PC-3 (cell line): ENCODE results near the gene ARHGAP6. TPM values are rescaled to one million over a fixed set of nuclear protein-coding genes. Genes with fewer than 3 reads are reported as not detected.

Experiments used
- ATAC-seq: fragments of 200-7000 bp; cut with Tn5 transposase; 2 replicates; pipeline ENCODE4 v1.9.1; 2020; ENCODE audit warnings: mild to moderate bottlenecking, moderate library complexity
- BruUV-seq: library from RNA; stranded (reverse); fragments of 400-500 nt; replicated peaks from 2 replicates; lab custom pipeline; 2021; lab: Mats Ljungman, UMichigan
- CTCF ChIA-PET: fragments of 300-600 bp; sonication (Branson Sonifier 250); formaldehyde crosslinking; loops from one replicate; lab custom pipeline; 2022; ENCODE audit warnings: antibody characterized with exemption; lab: Charles Lee
- POLR2A ChIA-PET: fragments of 300-600 bp; sonication (Branson Sonifier 250); formaldehyde crosslinking; loops from one replicate; lab custom pipeline; 2022; ENCODE audit warnings: antibody characterized with exemption; ENCODE audit not compliant: unreplicated experiment; lab: Charles Lee
- DNase-seq: peaks from one replicate; pipeline ENCODE4 v3.0.0-alpha.2; 2015
- H2AFZ ChIP-seq: fragments of 300-600 bp; sonication (generic); 2 replicates; pipeline ENCODE4 v1.6.0; 2016; ENCODE audit warnings: antibody characterized with exemption, low read length
- H3F3A ChIP-seq: fragments of 300-600 bp; sonication (generic); one replicate; pipeline ENCODE4 v1.6.0; 2017; ENCODE audit warnings: antibody characterized with exemption, low read length, control low read depth, mild to moderate bottlenecking; ENCODE audit not compliant: unreplicated experiment
- H3K27ac ChIP-seq: fragments of 300-600 bp; sonication (generic); 2 replicates; pipeline ENCODE4 v1.5.1; 2016; ENCODE audit warnings: mild to moderate bottlenecking, low read length
- H3K27me3 ChIP-seq: fragments of 300-600 bp; sonication (generic); 2 replicates; pipeline ENCODE4 v1.6.1; 2016; ENCODE audit warnings: low read length, mixed read lengths
- H3K36me3 ChIP-seq: fragments of 300-600 bp; sonication (generic); 2 replicates; pipeline ENCODE4 v1.6.1; 2016; ENCODE audit warnings: low read depth, mixed run types, low read length, mixed read lengths
- H3K4me1 ChIP-seq: fragments of 300-600 bp; sonication (generic); 2 replicates; pipeline ENCODE4 v1.5.1; 2016; ENCODE audit warnings: low read length; ENCODE audit not compliant: insufficient read depth
- H3K4me2 ChIP-seq: fragments of 300-600 bp; sonication (generic); 2 replicates; pipeline ENCODE4 v1.6.0; 2016; ENCODE audit warnings: low read length
- H3K4me3 ChIP-seq: fragments of 300-600 bp; sonication (generic); 2 replicates; pipeline ENCODE4 v1.5.1; 2016; ENCODE audit warnings: mild to moderate bottlenecking, low read length, mixed read lengths
- H3K79me2 ChIP-seq: fragments of 300-600 bp; sonication (generic); 2 replicates; pipeline ENCODE4 v1.6.1; 2017; ENCODE audit warnings: low read length, mixed read lengths
- H3K9ac ChIP-seq: fragments of 300-600 bp; sonication (generic); 2 replicates; pipeline ENCODE4 v1.6.0; 2016; ENCODE audit warnings: mild to moderate bottlenecking, low read length
- H3K9me2 ChIP-seq: fragments of 300-600 bp; sonication (generic); replicated peaks from 2 replicates; pipeline ENCODE4 v1.6.1; 2016; ENCODE audit warnings: mixed run types, low read length, mixed read lengths
- H3K9me3 ChIP-seq: fragments of 300-600 bp; sonication (generic); 2 replicates; pipeline ENCODE4 v1.6.1; 2016; ENCODE audit warnings: low read length, mixed read lengths
- H4K20me1 ChIP-seq: fragments of 300-600 bp; sonication (generic); 2 replicates; pipeline ENCODE4 v1.6.1; 2016; ENCODE audit warnings: low read length, mixed read lengths
- CTCF ChIP-seq: fragments of 300-600 bp; sonication (generic); conservative IDR thresholded peaks from 2 replicates; pipeline ENCODE4 v1.5.1; 2017; ENCODE audit warnings: antibody characterized with exemption, low read depth, mild to moderate bottlenecking, low read length
- EZH2 ChIP-seq: fragments of 300-600 bp; sonication (generic); IDR thresholded peaks from one replicate; pipeline ENCODE4 v1.6.1; 2017; ENCODE audit warnings: antibody characterized with exemption, mild to moderate bottlenecking, low read length; ENCODE audit not compliant: unreplicated experiment
- EZH2phosphoT487 ChIP-seq: fragments of 300-600 bp; sonication (generic); IDR thresholded peaks from 2 replicates; pipeline ENCODE4 v1.6.1; 2018; ENCODE audit warnings: mild to moderate bottlenecking, antibody characterized with exemption, low read length, borderline replicate concordance
- intact Hi-C: fragments of 100-400 bp; cut with micrococcal nuclease; formaldehyde crosslinking; loops from 2 replicates; pipeline ENCODE4 v1.9.0; 2023
- total RNA-seq: library from RNA; depleted of rRNA; stranded (reverse); fragments of >200 nt; gene quantifications from 2 replicates; pipeline ENCODE4 v1.2.3, GENCODE V29; 2014

ARHGAP6 gene
- total RNA-seq, 1 experiment from 2014 or later: 2.8 TPM

GRCh38 chrX:11481035-11481434 lies 184.7 kb downstream of the ARHGAP6 start:
- Histone ChIP-seq H3K4me1 (peaks cover 19% of the 10 kb centered on the region), H3K79me2 (no peaks in the 10 kb centered on the region), H3K4me2 (no peak overlapping the region), H3K27ac (no peak overlapping the region), H3K9me2 (no peaks in the 10 kb centered on the region), H3K27me3 (no peaks in the 10 kb centered on the region), H3F3A (no peaks in the 10 kb centered on the region), H2AFZ (no peak overlapping the region), H3K9ac (no peak overlapping the region), H4K20me1 (no peaks in the 10 kb centered on the region), H3K9me3 (no peaks in the 10 kb centered on the region), H3K4me3 (no peak overlapping the region), H3K36me3 (no peaks in the 10 kb centered on the region)
- TF ChIP-seq EZH2 (no peak), EZH2phosphoT487 (no peak), CTCF (no peak)
- no peak for DNase-seq
- POLR2A ChIA-PET: no interaction called here
- CTCF ChIA-PET: interaction anchor here (1.0 kb wide), 1 partner anchor 11 kb away, joined by 6 read pairs; no protein-coding TSS in a partner anchor
- ATAC-seq: no peak
- intact Hi-C loops: no loop called here
- BruUV-seq: no TSS peak

- ChIA-PET CTCF (interaction anchor here (1.0 kb wide), 1 partner anchor 10 kb away, joined by 6 read pairs; no protein-coding TSS in a partner anchor), POLR2A (no interaction called here)
- H3K4me1 ChIP-seq: peaks cover 19% of the 10 kb centered on the region
- no peak overlapping the region for H3K4me2 ChIP-seq
- H2AFZ ChIP-seq: no peak overlapping the region
- DNase-seq (no peak), ATAC-seq (no peak)
- H3K4me3 ChIP-seq: no peak overlapping the region
- no peaks in the 10 kb centered on the region for H3K9me2 ChIP-seq
- no peaks in the 10 kb centered on the region for H3K9me3 ChIP-seq
- intact Hi-C loops: no loop called here
- TF ChIP-seq CTCF (no peak), EZH2phosphoT487 (no peak), EZH2 (no peak)
- H3F3A ChIP-seq: no peaks in the 10 kb centered on the region
- no peaks in the 10 kb centered on the region for H4K20me1 ChIP-seq
- H3K36me3 ChIP-seq: no peaks in the 10 kb centered on the region
- H3K27me3 ChIP-seq: no peaks in the 10 kb centered on the region
- H3K9ac ChIP-seq: no peak overlapping the region
- BruUV-seq: no TSS peak
- H3K27ac ChIP-seq: no peak overlapping the region
- H3K79me2 ChIP-seq: no peaks in the 10 kb centered on the region
Observed at GRCh38 chrX:11480626-11481025, 185.1 kb downstream of the ARHGAP6 start.

- ChIA-PET POLR2A (no interaction called here), CTCF (no interaction called here)
- intact Hi-C loops: loop anchor here (1.0 kb wide), 1 partner anchor 9 kb away; no protein-coding TSS in a partner anchor
- no TSS peak for BruUV-seq
- Histone ChIP-seq H3K4me3 (no peak overlapping the region), H4K20me1 (no peaks in the 10 kb centered on the region), H3K79me2 (no peaks in the 10 kb centered on the region), H3K9ac (no peak overlapping the region), H3K36me3 (no peaks in the 10 kb centered on the region), H2AFZ (no peak overlapping the region), H3F3A (no peaks in the 10 kb centered on the region), H3K27ac (no peak overlapping the region), H3K4me2 (no peak overlapping the region), H3K9me3 (no peaks in the 10 kb centered on the region), H3K9me2 (no peaks in the 10 kb centered on the region), H3K27me3 (no peaks in the 10 kb centered on the region), H3K4me1 (peaks cover 19% of the 10 kb centered on the region)
- DNase-seq (no peak), ATAC-seq (no peak)
- no peak for TF ChIP-seq CTCF
- no peak for TF ChIP-seq EZH2phosphoT487
- TF ChIP-seq EZH2: no peak
Observed at GRCh38 chrX:11478911-11479310, 186.8 kb downstream of the ARHGAP6 start.
